ENCODE data around the gene ZNF32. TPM values are rescaled to one million over a fixed set of nuclear protein-coding genes. Genes with fewer than 3 reads are reported as not detected.

The ZNF32 gene
- total RNA-seq, 1 donor from 2014 or later = 46.7 TPM

DNA sequence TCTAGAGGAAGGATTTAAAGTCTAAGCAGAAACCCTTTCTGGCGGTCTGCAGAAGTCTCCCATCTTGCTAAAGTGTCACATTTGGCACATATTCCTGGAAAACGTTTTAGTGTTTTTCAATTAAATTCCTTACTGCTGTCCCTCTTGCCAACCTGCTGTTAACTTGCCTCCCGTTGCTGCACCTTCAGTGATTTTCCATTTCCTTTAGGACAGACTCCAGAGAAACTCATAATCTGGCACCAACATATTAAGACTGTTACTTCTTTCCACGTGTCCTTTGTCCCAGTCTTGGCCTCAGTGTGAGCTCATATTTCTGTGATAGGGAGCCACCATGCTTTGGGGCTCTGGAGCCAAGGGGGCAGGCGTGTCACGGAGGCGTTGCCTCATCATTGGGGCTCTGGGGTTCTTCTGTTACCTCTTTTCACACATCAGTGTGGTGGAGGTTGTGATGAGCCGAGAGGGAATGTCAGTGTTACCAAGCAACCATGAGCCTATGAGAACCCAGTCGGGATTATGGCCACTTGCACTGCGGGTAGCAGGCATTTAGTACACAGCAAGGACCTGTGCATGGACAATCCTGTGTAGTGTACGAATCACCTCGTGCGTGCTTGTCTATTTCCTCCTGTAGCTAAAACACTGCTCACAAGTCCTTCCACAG lies 26.0 kb upstream of the ZNF32 start:
- no peak overlapping the region for H3K4me3 Mint-ChIP-seq
- no peak for DNase-seq (ENCODE audit: low spot score in 2 of 2, unreplicated experiment in 2 of 2)
- peaks cover 32% of the 10 kb centered on the region for H3K27me3 Mint-ChIP-seq (ENCODE audit: low read depth)
- H3K27ac Mint-ChIP-seq = no peak overlapping the region
- no peaks in the 10 kb centered on the region for H3K36me3 Mint-ChIP-seq
- TF ChIP-seq, protein P1, sequence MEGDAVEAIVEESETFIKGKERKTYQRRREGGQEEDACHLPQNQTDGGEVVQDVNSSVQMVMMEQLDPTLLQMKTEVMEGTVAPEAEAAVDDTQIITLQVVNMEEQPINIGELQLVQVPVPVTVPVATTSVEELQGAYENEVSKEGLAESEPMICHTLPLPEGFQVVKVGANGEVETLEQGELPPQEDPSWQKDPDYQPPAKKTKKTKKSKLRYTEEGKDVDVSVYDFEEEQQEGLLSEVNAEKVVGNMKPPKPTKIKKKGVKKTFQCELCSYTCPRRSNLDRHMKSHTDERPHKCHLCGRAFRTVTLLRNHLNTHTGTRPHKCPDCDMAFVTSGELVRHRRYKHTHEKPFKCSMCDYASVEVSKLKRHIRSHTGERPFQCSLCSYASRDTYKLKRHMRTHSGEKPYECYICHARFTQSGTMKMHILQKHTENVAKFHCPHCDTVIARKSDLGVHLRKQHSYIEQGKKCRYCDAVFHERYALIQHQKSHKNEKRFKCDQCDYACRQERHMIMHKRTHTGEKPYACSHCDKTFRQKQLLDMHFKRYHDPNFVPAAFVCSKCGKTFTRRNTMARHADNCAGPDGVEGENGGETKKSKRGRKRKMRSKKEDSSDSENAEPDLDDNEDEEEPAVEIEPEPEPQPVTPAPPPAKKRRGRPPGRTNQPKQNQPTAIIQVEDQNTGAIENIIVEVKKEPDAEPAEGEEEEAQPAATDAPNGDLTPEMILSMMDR (IDR thresholded peaks at IDR 0.05; ENCODE audit: unreplicated experiment) = no peak
- no peaks in the 10 kb centered on the region for H3K4me1 Mint-ChIP-seq
- H3K9me3 Mint-ChIP-seq = no peaks in the 10 kb centered on the region

DNA sequence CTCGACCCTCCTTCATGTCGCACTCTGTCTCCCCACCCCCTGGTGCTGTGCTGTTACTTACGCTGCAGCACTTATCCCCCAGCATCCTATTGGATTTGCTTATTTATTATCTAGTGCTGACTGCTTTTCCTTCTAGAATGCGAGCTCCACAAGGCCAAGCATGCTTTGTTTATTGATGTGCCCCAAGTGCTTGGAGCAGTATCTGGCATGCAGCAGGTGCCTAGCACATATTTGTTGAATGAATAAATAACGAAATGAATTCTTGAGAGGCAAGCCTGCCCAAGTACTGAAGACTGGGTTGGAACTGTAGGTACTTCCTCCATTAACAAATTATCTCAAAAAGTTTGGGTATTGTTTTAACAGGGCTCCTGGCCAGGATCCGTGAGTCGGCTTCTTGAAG lies 24.8 kb upstream of the ZNF32 start:
- TF ChIP-seq, protein P1 (IDR thresholded peaks at IDR 0.05; ENCODE audit: unreplicated experiment) = no peak
- H3K4me1 Mint-ChIP-seq = no peaks in the 10 kb centered on the region
- H3K36me3 Mint-ChIP-seq = no peaks in the 10 kb centered on the region
- no peaks in the 10 kb centered on the region for H3K9me3 Mint-ChIP-seq
- H3K27ac Mint-ChIP-seq = no peak overlapping the region
- DNase-seq (ENCODE audit: low spot score in 2 of 2, unreplicated experiment in 2 of 2) = no peak
- H3K4me3 Mint-ChIP-seq = no peak overlapping the region
- peaks cover 34% of the 10 kb centered on the region for H3K27me3 Mint-ChIP-seq (ENCODE audit: low read depth)

DNA sequence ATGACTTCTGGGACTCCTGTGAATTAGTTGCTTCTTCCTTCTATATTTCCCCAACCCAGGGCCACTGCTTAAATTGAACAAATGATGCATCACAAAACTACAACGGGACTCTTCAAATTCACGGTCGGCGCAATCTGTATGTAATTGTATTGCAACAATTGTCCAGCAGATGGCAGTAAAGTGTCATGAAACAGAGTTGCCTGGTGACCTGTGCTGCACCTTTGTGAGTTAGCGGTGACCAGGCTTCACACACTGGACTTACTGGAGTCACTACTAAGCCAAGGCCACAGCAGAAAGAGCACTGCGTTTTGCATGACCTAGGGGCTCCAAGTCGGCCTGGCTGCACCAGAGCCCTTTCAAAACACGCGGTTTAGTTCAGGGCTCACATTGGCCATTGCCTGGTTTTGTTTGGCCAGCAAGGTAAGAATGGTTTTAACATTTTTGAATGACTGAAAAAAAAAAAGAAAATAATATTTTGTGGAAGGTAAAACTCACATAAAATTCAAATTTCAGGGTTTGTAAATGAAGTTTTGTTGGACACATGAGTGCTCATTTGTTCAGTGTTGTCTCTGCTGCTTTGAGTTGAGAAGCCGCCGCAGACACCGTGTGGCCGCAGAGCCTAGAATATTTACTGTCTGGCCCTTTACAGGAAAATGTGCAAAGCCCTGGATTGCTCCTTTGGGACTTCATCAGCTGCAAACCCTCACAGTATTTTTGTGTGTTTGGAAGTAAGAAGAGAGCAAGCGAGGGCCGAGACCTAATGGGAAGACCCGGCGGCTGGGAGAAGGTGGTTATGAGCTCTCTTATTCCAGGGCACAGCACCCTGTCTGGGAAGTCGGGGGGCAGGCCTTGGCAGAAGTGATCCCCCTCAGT lies 23.2 kb upstream of the ZNF32 start:
- no peak overlapping the region for H3K4me3 Mint-ChIP-seq

DNA sequence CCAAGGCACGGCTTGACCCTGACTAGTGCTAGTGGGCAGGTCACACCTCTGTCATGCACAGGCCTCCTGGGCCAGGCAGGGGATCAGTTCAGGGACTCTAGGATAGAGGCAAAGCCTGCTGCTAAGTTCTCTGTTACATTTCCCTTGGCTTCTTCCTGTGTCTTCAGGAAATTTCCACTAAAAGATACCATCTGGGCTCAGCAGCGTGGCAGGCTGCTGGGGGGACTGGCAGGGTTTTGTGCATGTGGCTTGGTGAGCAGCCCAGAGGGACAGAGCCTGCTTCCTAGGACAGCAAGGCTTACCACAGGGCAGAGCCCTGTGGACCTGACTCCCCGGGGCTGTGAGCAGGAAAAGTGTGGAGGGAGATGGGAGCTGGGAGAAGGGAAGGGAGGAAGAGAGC lies 20.7 kb upstream of the ZNF32 start:
- H3K4me1 Mint-ChIP-seq = no peaks in the 10 kb centered on the region

More for the DNA sequence above, 23.2 kb upstream of the ZNF32 start:
- Mint-ChIP-seq H3K27me3 (ENCODE audit: low read depth) (peaks cover 40% of the 10 kb centered on the region), H3K36me3 (no peaks in the 10 kb centered on the region), H3K4me1 (no peaks in the 10 kb centered on the region), H3K27ac (no peak overlapping the region), H3K9me3 (no peaks in the 10 kb centered on the region)
- TF ChIP-seq, protein P1 (IDR thresholded peaks at IDR 0.05; ENCODE audit: unreplicated experiment) = peak; percentile 93
- no peak for DNase-seq (ENCODE audit: low spot score in 2 of 2, unreplicated experiment in 2 of 2)

DNA sequence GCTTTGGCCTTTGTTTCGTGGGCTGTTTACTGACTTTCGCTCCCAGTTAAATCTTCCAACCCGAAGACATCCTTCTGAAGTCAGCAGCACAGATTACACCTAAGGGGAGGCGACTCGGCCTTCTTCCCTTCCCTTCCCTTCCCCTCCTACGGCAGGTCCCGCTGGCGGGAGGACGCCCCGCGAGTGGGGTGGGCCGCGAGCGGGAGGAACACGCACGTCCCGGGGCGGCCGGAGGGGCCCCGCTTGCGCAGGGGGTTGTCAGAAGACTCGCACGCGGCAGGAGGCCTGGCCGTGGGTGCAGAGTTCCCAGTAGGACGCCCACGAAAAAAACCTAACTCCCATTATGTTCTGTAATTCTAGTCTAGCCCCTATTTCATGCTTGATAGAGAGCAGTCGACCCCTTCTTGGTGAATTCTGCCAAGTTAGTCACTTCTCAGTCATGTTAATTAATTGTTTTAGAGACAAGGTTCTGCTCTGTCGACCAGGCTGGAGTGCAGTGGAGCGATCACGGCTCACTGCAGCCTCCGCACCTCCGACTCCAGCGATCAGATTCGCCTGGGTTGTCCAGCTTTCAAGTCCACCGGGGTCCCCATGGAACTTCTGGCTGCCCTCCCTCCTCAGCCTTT lies 19.2 kb upstream of the ZNF32 start:
- no peaks in the 10 kb centered on the region for H3K4me1 Mint-ChIP-seq
- peaks cover 51% of the 10 kb centered on the region for H3K27me3 Mint-ChIP-seq (ENCODE audit: low read depth)
- H3K27ac Mint-ChIP-seq = no peak overlapping the region
- H3K36me3 Mint-ChIP-seq = no peaks in the 10 kb centered on the region
- peaks cover 3% of the 10 kb centered on the region for H3K9me3 Mint-ChIP-seq
- no peak overlapping the region for H3K4me3 Mint-ChIP-seq
- DNase-seq (ENCODE audit: low spot score in 2 of 2, unreplicated experiment in 2 of 2) = no peak
- TF ChIP-seq, protein P1 (IDR thresholded peaks at IDR 0.05; ENCODE audit: unreplicated experiment) = no peak

More for the DNA sequence above, 20.7 kb upstream of the ZNF32 start:
- H3K4me3 Mint-ChIP-seq = no peak overlapping the region
- H3K9me3 Mint-ChIP-seq = no peaks in the 10 kb centered on the region
- DNase-seq (ENCODE audit: low spot score in 2 of 2, unreplicated experiment in 2 of 2) = no peak
- TF ChIP-seq, protein P1 (IDR thresholded peaks at IDR 0.05; ENCODE audit: unreplicated experiment) = no peak
- peaks cover 56% of the 10 kb centered on the region for H3K27me3 Mint-ChIP-seq (ENCODE audit: low read depth)
- no peaks in the 10 kb centered on the region for H3K36me3 Mint-ChIP-seq
- H3K27ac Mint-ChIP-seq = no peak overlapping the region

Data from mesothelial cell of epicardium (in vitro differentiated cells).